22Rv1 (cell line): ENCODE data around the gene KLHDC1.

Source experiments
- H3K27ac ChIP-seq: fragments of 450-650 bp; 2 replicates; pipeline ENCODE4 v1.5.1; 2017
- ZFX ChIP-seq: fragments of 450-650 bp; IDR thresholded peaks from 2 replicates; pipeline ENCODE4 v1.6.1; 2017; ENCODE audit warnings: antibody characterized with exemption, borderline replicate concordance
- TF ChIP-seq, protein P1 (sequence below): fragments of 450-650 bp; IDR thresholded peaks from 2 replicates; pipeline ENCODE4 v1.5.1; 2017; ENCODE audit warnings: mild to moderate bottlenecking

KLHDC1 gene

DNA sequence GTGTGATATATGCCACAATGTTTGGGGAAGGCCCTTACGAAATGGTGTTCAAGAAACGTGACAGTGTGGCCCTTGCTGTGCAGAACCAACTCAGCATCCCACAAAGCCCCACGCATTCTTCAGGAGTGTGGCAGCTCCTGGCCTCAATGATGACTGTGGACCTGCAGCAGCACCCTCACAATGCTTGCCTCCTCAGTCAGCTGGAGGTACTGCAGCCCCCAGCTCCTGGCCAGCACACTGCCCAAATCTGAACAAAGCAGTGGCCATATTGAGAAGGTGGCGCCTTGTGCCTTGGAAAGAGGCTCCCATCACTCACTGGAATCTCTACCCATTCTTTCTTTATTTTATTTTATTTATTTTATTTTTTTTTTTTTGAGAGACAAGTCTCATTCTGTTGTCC, 15.3 kb upstream of the KLHDC1 start:
- H3K27ac ChIP-seq = no peak overlapping the region
- TF ChIP-seq, protein P1, sequence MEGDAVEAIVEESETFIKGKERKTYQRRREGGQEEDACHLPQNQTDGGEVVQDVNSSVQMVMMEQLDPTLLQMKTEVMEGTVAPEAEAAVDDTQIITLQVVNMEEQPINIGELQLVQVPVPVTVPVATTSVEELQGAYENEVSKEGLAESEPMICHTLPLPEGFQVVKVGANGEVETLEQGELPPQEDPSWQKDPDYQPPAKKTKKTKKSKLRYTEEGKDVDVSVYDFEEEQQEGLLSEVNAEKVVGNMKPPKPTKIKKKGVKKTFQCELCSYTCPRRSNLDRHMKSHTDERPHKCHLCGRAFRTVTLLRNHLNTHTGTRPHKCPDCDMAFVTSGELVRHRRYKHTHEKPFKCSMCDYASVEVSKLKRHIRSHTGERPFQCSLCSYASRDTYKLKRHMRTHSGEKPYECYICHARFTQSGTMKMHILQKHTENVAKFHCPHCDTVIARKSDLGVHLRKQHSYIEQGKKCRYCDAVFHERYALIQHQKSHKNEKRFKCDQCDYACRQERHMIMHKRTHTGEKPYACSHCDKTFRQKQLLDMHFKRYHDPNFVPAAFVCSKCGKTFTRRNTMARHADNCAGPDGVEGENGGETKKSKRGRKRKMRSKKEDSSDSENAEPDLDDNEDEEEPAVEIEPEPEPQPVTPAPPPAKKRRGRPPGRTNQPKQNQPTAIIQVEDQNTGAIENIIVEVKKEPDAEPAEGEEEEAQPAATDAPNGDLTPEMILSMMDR = no peak
- TF ChIP-seq ZFX = no peak

GRCh38 chr14:49679271-49679670, 13.6 kb upstream of the KLHDC1 start:
- TF ChIP-seq, protein P1 = no peak
- no peak for TF ChIP-seq ZFX
- H3K27ac ChIP-seq = no peak overlapping the region

- TF ChIP-seq, protein P1 = no peak
- TF ChIP-seq ZFX = no peak
- H3K27ac ChIP-seq = no peak overlapping the region
Observed at GRCh38 chr14:49686425-49686824, 6.5 kb upstream of the KLHDC1 start.

DNA sequence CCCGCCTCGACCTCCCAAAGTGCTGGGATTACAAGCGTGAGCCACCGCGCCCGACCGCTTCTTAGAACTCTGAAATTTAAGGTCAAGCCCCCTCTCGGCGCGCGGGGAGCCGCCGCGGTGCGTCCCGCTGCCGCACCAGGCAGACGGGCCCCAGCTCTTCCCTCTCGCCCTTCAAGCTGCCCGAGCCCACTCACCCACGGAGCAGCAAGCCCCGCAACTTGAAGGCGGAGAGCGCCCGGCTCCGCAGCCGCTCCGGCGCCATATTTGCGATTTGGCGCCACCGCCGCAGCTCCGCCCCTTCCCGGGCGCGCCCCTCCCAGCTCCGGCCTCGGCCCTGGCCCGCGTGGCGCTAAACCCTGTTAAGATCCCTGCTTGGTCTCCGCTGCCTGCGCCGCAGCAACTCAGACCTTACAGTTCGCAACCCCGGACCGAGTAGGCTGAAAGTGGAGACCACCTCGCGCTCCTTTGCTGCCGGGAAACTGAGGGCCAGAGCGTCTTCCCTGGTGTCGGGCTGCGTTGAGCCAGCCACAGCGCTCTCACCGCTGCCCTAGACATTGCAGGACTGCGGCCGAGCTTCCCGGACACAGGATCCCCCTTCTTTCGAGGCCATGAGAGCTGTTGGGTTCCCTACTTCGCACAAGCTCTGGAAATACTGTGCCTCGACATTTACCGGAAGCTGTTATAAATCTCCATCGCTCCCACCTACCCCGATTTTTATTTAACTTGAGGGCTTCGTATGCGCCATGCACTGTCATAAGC, 4.8 kb upstream of the KLHDC1 start, which contains the start of gene POLE2:
Gene POLE2 (minus strand): TSS at position 273 of the 759 bp plus-strand sequence. CDS start 11 bp downstream, at position 262.
- no peak for TF ChIP-seq ZFX
- TF ChIP-seq, protein P1 = no peak

DNA sequence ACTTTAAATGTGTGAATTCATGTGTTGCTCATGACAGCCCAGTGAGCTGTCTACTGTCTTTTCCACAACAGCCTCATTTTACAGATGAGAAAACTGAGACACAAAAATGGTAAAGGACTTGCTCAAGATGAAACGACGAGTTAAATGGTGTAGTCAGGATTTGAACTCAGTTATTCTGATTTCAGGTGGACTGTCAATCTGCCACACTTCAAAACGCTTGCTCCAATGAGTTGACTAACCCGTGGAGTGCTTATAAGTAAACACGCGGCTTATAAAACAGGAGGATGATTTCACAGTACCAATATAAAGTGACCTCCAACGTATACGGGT, 4.3 kb upstream of the KLHDC1 start:
- TF ChIP-seq, protein P1 = no peak
- no peak for TF ChIP-seq ZFX
- H3K27ac ChIP-seq = peak overlapping the region; percentile 78

More for the DNA sequence above, 4.8 kb upstream of the KLHDC1 start, which contains the start of gene POLE2:
- H3K27ac ChIP-seq = peak within 1 kb of the TSS; percentile 78

DNA sequence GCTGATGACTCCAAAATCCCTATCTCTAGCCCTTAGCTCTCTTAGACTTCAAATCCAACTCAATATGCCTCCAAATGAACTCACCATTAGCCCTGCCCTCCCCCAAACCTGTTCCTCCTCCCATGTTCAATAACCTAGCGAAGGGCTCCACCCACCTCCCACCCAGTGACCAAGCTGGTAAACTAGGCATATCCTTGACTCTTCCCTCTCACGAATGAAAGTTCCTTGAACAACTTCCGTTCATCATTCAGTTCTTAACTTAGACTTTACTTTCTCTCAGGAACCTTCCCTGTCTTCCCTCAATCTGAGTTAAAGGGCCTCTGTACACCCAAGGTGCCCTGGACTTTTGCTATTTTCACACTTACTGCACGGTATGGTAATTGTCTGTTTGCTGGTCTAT, 1.9 kb upstream of the KLHDC1 start:
- peak overlapping the region; percentile 88; the same call in 1 of the 2 replicates for H3K27ac ChIP-seq
- TF ChIP-seq ZFX = no peak
- TF ChIP-seq, protein P1 = no peak

GRCh38 chr14:49692193-49692757, 645 bp upstream of the KLHDC1 start:
- H3K27ac ChIP-seq = peak overlapping the region; percentile 88
- TF ChIP-seq, protein P1 = no peak
- no peak for TF ChIP-seq ZFX

GRCh38 chr14:49693735-49694124, 810 bp downstream of the KLHDC1 start:
- peak overlapping the region; percentile 88 for H3K27ac ChIP-seq
